H1 (cell line): ENCODE results near the gene TEKT4. TPM values are rescaled to one million over a fixed set of nuclear protein-coding genes. Genes with fewer than 3 reads are reported as not detected.

ENCODE experiments used
- CTCF ChIA-PET: fragments of 300-600 bp; sonication (Branson Sonifier 250); formaldehyde crosslinking; loops from one replicate; lab custom pipeline; 2021; ENCODE audit not compliant: partially characterized antibody; lab: Charles Lee
- POLR2A ChIA-PET: fragments of 300-600 bp; sonication (Branson Sonifier 250); formaldehyde crosslinking; loops from one replicate; lab custom pipeline; 2021; ENCODE audit warnings: inconsistent platforms; ENCODE audit not compliant: partially characterized antibody; lab: Charles Lee
- DNase-seq, 2 experiments: peaks; one replicate each; pipeline versions ENCODE4 v3.0.0 to v3.0.0-alpha.2; 2010 to 2022; ENCODE audit warnings: low spot score in 2 of 2, low read depth in 1 of 2, mixed read lengths in 1 of 2
- FAIRE-seq: peaks from 2 replicates; lab custom pipeline; 2011; peaks lifted over from hg19 to GRCh38; lab: Jason Lieb, UNC
- H2AFZ ChIP-seq: 2 replicates; pipeline ENCODE4 v1.8.1; 2012; ENCODE audit warnings: low read length, inconsistent platforms
- H2AK5ac ChIP-seq: 2 replicates; pipeline ENCODE4 v1.6.1; 2013; ENCODE audit warnings: low read depth, low read length
- H2BK120ac ChIP-seq: replicated peaks from 2 replicates; pipeline ENCODE3; 2013; ENCODE audit warnings: low read depth, low read length, inconsistent platforms
- H2BK12ac ChIP-seq: 2 replicates; pipeline ENCODE4 v1.6.1; 2013; ENCODE audit warnings: low read depth, low read length
- H2BK15ac ChIP-seq: 2 replicates; pipeline ENCODE4 v1.6.1; 2013; ENCODE audit warnings: low read length
- H2BK20ac ChIP-seq: 2 replicates; pipeline ENCODE4 v1.6.1; 2013; ENCODE audit warnings: low read length
- H2BK5ac ChIP-seq: 2 replicates; pipeline ENCODE4 v1.6.1; 2013; ENCODE audit warnings: low read depth, low read length
- H3K14ac ChIP-seq: 2 replicates; pipeline ENCODE4 v1.6.1; 2013; ENCODE audit warnings: inconsistent platforms; ENCODE audit not compliant: insufficient read length
- H3K18ac ChIP-seq: 2 replicates; pipeline ENCODE4 v1.6.1; 2013; ENCODE audit warnings: low read length; ENCODE audit errors: extremely low read depth
- H3K23ac ChIP-seq: 2 replicates; pipeline ENCODE4 v1.6.1; 2013; ENCODE audit warnings: inconsistent platforms; ENCODE audit not compliant: insufficient read length
- H3K23me2 ChIP-seq: 2 replicates; pipeline ENCODE4 v1.6.1; 2013; ENCODE audit warnings: low read depth, low read length
- H3K27ac ChIP-seq: 2 replicates; pipeline ENCODE4 v1.6.1; 2011; ENCODE audit warnings: low read depth, low read length, inconsistent platforms
- H3K27me3 ChIP-seq, 4 experiments: replicated peaks in 1 of 4; 1 replicate in 1 of 4; 2 replicates in 3 of 4; pipeline versions ENCODE4 v1.6.1 to v1.8.1; 2011 to 2013; ENCODE audit warnings: low read length in 3 of 4, mild to moderate bottlenecking in 3 of 4, inconsistent platforms in 2 of 4, mixed read lengths in 2 of 4, moderate library complexity in 1 of 4; ENCODE audit not compliant: control insufficient read depth in 3 of 4, insufficient read depth in 3 of 4; ENCODE audit errors: extremely low read depth in 1 of 4
- H3K36me3 ChIP-seq, 4 experiments: 2 replicates each; pipeline versions ENCODE4 v1.6.1 to v1.8.1; 2011 to 2013; ENCODE audit warnings: mild to moderate bottlenecking in 4 of 4, low read length in 3 of 4, moderate library complexity in 2 of 4, control low read depth in 1 of 4, inconsistent platforms in 1 of 4; ENCODE audit not compliant: insufficient read depth in 4 of 4, control insufficient read depth in 2 of 4
- H3K4ac ChIP-seq: replicated peaks from 2 replicates; pipeline ENCODE3; 2013; ENCODE audit warnings: low read length, low read depth, mixed read lengths, inconsistent platforms; ENCODE audit not compliant: insufficient read length
- H3K4me1 ChIP-seq, 4 experiments: replicated peaks in 1 of 4; 1 replicate in 1 of 4; 2 replicates in 3 of 4; pipeline versions ENCODE4 v1.6.1 to v1.8.1; 2011 to 2013; ENCODE audit warnings: low read length in 3 of 4, inconsistent platforms in 2 of 4, mixed read lengths in 1 of 4; ENCODE audit not compliant: insufficient read depth in 4 of 4, control insufficient read depth in 3 of 4
- H3K4me2 ChIP-seq, 2 experiments: 2 replicates each; pipeline versions ENCODE4 v1.6.1 to v1.8.1; 2011 to 2013; ENCODE audit warnings: low read depth in 2 of 2, low read length in 2 of 2, control low read depth in 1 of 2, inconsistent platforms in 1 of 2, mild to moderate bottlenecking in 1 of 2; ENCODE audit not compliant: insufficient read depth in 1 of 2
- H3K4me3 ChIP-seq, 4 experiments: fragments of 200-600, 300-600 bp in 1 of 4; sonication (generic), shearing (Covaris generic), sonication (Bioruptor Twin) in 1 of 4; 2 replicates each; pipeline versions ENCODE4 v1.5.1 to v1.8.1; 2011 to 2016; ENCODE audit warnings: low read length in 4 of 4, low read depth in 3 of 4, control low read depth in 2 of 4, inconsistent platforms in 2 of 4, mild to moderate bottlenecking in 2 of 4, mixed read lengths in 1 of 4, moderate library complexity in 1 of 4; ENCODE audit not compliant: insufficient read depth in 2 of 4; ENCODE audit errors: extremely low read depth in 1 of 4
- H3K56ac ChIP-seq: replicated peaks from 2 replicates; pipeline ENCODE3; 2013; ENCODE audit warnings: low read depth, mild to moderate bottlenecking, mixed read lengths, low read length, inconsistent platforms; ENCODE audit not compliant: insufficient read length
- H3K79me1 ChIP-seq: 2 replicates; pipeline ENCODE4 v1.6.1; 2013; ENCODE audit warnings: low read depth, low read length, control low read depth
- H3K79me2 ChIP-seq, 2 experiments: 2 replicates each; pipeline versions ENCODE4 v1.6.1 to v1.8.1; 2012 to 2013; ENCODE audit warnings: low read length in 2 of 2, mild to moderate bottlenecking in 2 of 2, inconsistent platforms in 1 of 2; ENCODE audit not compliant: insufficient read depth in 2 of 2, control insufficient read depth in 1 of 2
- H3K9ac ChIP-seq, 4 experiments: replicated peaks in 1 of 4; 1 replicate in 1 of 4; 2 replicates in 3 of 4; pipeline versions ENCODE4 v1.6.1 to v1.8.1; 2011 to 2013; ENCODE audit warnings: low read depth in 3 of 4, low read length in 3 of 4, control low read depth in 2 of 4, mild to moderate bottlenecking in 2 of 4, moderate library complexity in 2 of 4, inconsistent platforms in 1 of 4; ENCODE audit errors: extremely low read depth in 1 of 4
- H3K9me3 ChIP-seq, 2 experiments: 2 replicates each; pipeline versions ENCODE4 v1.6.1 to v1.8.1; 2012 to 2013; ENCODE audit warnings: mild to moderate bottlenecking in 2 of 2, moderate library complexity in 2 of 2, control low read depth in 1 of 2, inconsistent platforms in 1 of 2, low read depth in 1 of 2, low read length in 1 of 2, mixed read lengths in 1 of 2; ENCODE audit not compliant: insufficient read depth in 2 of 2
- H4K20me1 ChIP-seq, 2 experiments: replicated peaks in 1 of 2; 2 replicates each; pipeline versions ENCODE3 to v1.8.1; 2011 to 2013; ENCODE audit warnings: inconsistent platforms in 2 of 2, low read length in 2 of 2, mild to moderate bottlenecking in 1 of 2; ENCODE audit not compliant: insufficient read depth in 2 of 2, control insufficient read depth in 1 of 2
- H4K5ac ChIP-seq: 2 replicates; pipeline ENCODE4 v1.6.1; 2013; ENCODE audit warnings: low read length, low read depth, mixed read lengths, inconsistent platforms; ENCODE audit not compliant: insufficient read length
- H4K8ac ChIP-seq: 2 replicates; pipeline ENCODE4 v1.8.0; 2013; ENCODE audit warnings: mild to moderate bottlenecking, moderate library complexity, low read length, inconsistent platforms; ENCODE audit not compliant: insufficient read depth; ENCODE audit errors: extremely low read depth
- H4K91ac ChIP-seq: replicated peaks from 2 replicates; pipeline ENCODE3; 2013; ENCODE audit warnings: low read length, mixed read lengths, inconsistent platforms; ENCODE audit not compliant: insufficient read length
- ASH2L ChIP-seq: fragments of 200-600, 300-600 bp; sonication (generic); IDR thresholded peaks from one replicate; pipeline ENCODE4 v1.7.1; 2017; ENCODE audit warnings: low read length
- ATF3 ChIP-seq: IDR thresholded peaks from 2 replicates; pipeline ENCODE4 v1.6.1; 2011; ENCODE audit warnings: low read depth, mild to moderate bottlenecking, low read length; ENCODE audit not compliant: insufficient read depth
- BACH1 ChIP-seq: IDR thresholded peaks from 2 replicates; pipeline ENCODE4 v1.6.1; 2012; ENCODE audit warnings: low read length, improper control_type of control experiment
- BCL11A ChIP-seq, 2 experiments: IDR thresholded peaks; one replicate each; pipeline ENCODE4 v1.6.1; 2011; ENCODE audit warnings: low read depth in 2 of 2, low read length in 2 of 2, mild to moderate bottlenecking in 2 of 2
- CHD1 ChIP-seq: IDR thresholded peaks from 2 replicates; pipeline ENCODE4 v1.6.1; 2012; ENCODE audit warnings: low read depth, low read length, improper control_type of control experiment
- JUN ChIP-seq: IDR thresholded peaks from 2 replicates; pipeline ENCODE4 v1.6.1; 2011; ENCODE audit warnings: low read depth, mild to moderate bottlenecking, improper control_type of control experiment, low read length
- KDM5A ChIP-seq: fragments of 200-600 bp; IDR thresholded peaks from 2 replicates; pipeline ENCODE4 v1.7.1; 2012; ENCODE audit warnings: mild to moderate bottlenecking, low read length, inconsistent platforms, mixed read lengths
- RFX5 ChIP-seq: IDR thresholded peaks from 2 replicates; pipeline ENCODE4 v1.6.1; 2011; ENCODE audit warnings: low read depth, low read length, improper control_type of control experiment, borderline replicate concordance
- SP2 ChIP-seq: IDR thresholded peaks from 2 replicates; pipeline ENCODE4 v1.6.1; 2012; ENCODE audit warnings: mild to moderate bottlenecking, low read length, inconsistent platforms
- WGBS, 2 experiments: shearing (Covaris generic) in 1 of 2; methylation state at CpG; one replicate each; pipeline versions ENCODE4 v1.1.6 to v1.1.7; 2013 to 2015; ENCODE audit warnings: low lambda C conversion rate in 2 of 2, mixed read lengths in 2 of 2, inconsistent platforms in 1 of 2, low coverage in 1 of 2, missing lambda C conversion rate in 1 of 2; ENCODE audit not compliant: insufficient replicate concordance in 2 of 2, insufficient coverage in 1 of 2, insufficient read length in 1 of 2; ENCODE audit errors: extremely low coverage in 1 of 2, missing lambda C conversion rate in 1 of 2; 5-methylcytosine and 5-hydroxymethylcytosine counted together
- polyA plus RNA-seq, 7 experiments: library from polyadenylated mRNA; depleted of rRNA in 3 of 7; stranded (reverse) in 5 of 7; unstranded in 2 of 7; fragments of >200 nt in 5 of 7; fragments of 200-250 nt in 2 of 7; gene quantifications; 1 replicate in 5 of 7; 2 replicates in 1 of 7; 4 replicates in 1 of 7; pipeline versions ENCODE4 v1.2.1 to v1.2.3, GENCODE V29; 2011 to 2013; ENCODE audit warnings: missing spikeins in 2 of 7, mixed read lengths in 2 of 7
- total RNA-seq: library from RNA; stranded (reverse); fragmentation: NEBNext Ultra II Directional; extraction: Animal tissue kit (Norgen Biotek cat#: 25700); gene quantifications from 2 replicates; pipeline ENCODE4 v1.2.1, GENCODE V29; 2021

TEKT4 gene
- total and polyA plus RNA-seq, 2 of the 8 experiments (the other 6 are each of a cell fraction or from before 2014, with no cell fraction given) = not detected

GRCh38 chr2:94876523-94876863, 5.3 kb downstream of the TEKT4 start:
- H3K56ac ChIP-seq = no peak overlapping the region
- no peak overlapping the region for H3K27ac ChIP-seq
- no peak overlapping the region for H2BK120ac ChIP-seq
- no peak overlapping the region for H2BK15ac ChIP-seq
- DNase-seq (no peak), FAIRE-seq (no peak)
- H4K20me1 ChIP-seq = no peaks in the 10 kb centered on the region
- H4K8ac ChIP-seq = no peak overlapping the region
- no peak overlapping the region for H3K23ac ChIP-seq
- no peak overlapping the region for H2BK12ac ChIP-seq
- no peaks in the 10 kb centered on the region; a peak in 1 of 7 replicates for H3K4me1 ChIP-seq
- no peak overlapping the region for H2BK5ac ChIP-seq
- H2BK20ac ChIP-seq = no peak overlapping the region
- WGBS, 2 experiments = 84% methylated on average over 16 of the region's 16 CpGs; no CpG with 5 or more reads in 1 of the 2 experiments
- no peak overlapping the region for H3K4me3 ChIP-seq
- no peak overlapping the region for H2AK5ac ChIP-seq
- H3K36me3 ChIP-seq = no peaks in the 10 kb centered on the region
- H3K14ac ChIP-seq = no peak overlapping the region
- CTCF ChIA-PET = interaction anchor here (1.3 kb wide), 1 partner anchor 9 kb away, joined by 3 read pairs; no protein-coding TSS in a partner anchor
- H3K23me2 ChIP-seq = no peaks in the 10 kb centered on the region
- H3K9me3 ChIP-seq = peaks cover 64 to 100% of the 10 kb centered on the region in 2 experiments; a peak in 3 of 4 replicates
- peaks cover 0 to 4% (median 0%) of the 10 kb centered on the region in 4 experiments; a peak in 1 of 7 replicates for H3K27me3 ChIP-seq
- no peak overlapping the region for H3K18ac ChIP-seq
- H3K79me2 ChIP-seq = no peaks in the 10 kb centered on the region
- H3K4ac ChIP-seq = no peak overlapping the region
- no peak overlapping the region for H4K91ac ChIP-seq
- no peak overlapping the region for H3K9ac ChIP-seq
- TF ChIP-seq KDM5A (no peak), SP2 (no peak), ASH2L (no peak), RFX5 (no peak), CHD1 (no peak), ATF3 (no peak), BCL11A (IDR thresholded peaks at IDR 0.05; ENCODE audit: low read depth in 2 of 2, low read length in 2 of 2) (no peak), BACH1 (no peak), JUN (no peak)
- no peaks in the 10 kb centered on the region for H3K79me1 ChIP-seq
- no peak overlapping the region for H2AFZ ChIP-seq
- POLR2A ChIA-PET = no interaction called here
- no peak overlapping the region for H3K4me2 ChIP-seq
- no peak overlapping the region for H4K5ac ChIP-seq
